Neutrophil (primary cell): ENCODE results near the gene NCOA3.

Source experiments
- H3K27ac ChIP-seq: fragments of 200-600 bp; sonication (generic); 2 replicates; pipeline ENCODE4 v1.5.1; 2016; ENCODE audit warnings: mild to moderate bottlenecking, moderate library complexity
- H3K27me3 ChIP-seq: fragments of 200-600 bp; sonication (generic); 2 replicates; pipeline ENCODE4 v1.6.0; 2016; ENCODE audit warnings: mild to moderate bottlenecking
- H3K36me3 ChIP-seq: fragments of 200-600 bp; sonication (generic); 2 replicates; pipeline ENCODE4 v1.5.1; 2017
- H3K4me1 ChIP-seq, 2 experiments: fragments of 200-600 bp in 1 of 2; sonication (generic) in 1 of 2; 1 replicate in 1 of 2; 2 replicates in 1 of 2; pipeline versions ENCODE4 v1.5.1 to v1.6.1; 2013 to 2016; ENCODE audit warnings: low read depth in 1 of 2, low read length in 1 of 2, mild to moderate bottlenecking in 1 of 2, moderate library complexity in 1 of 2; ENCODE audit not compliant: control insufficient read depth in 1 of 2, insufficient read depth in 1 of 2
- H3K4me3 ChIP-seq, 2 experiments: fragments of 200-600 bp in 1 of 2; sonication (generic) in 1 of 2; 1 replicate in 1 of 2; 2 replicates in 1 of 2; pipeline ENCODE4 v1.5.1; 2013 to 2016; ENCODE audit warnings: low read depth in 1 of 2, low read length in 1 of 2, mild to moderate bottlenecking in 1 of 2, moderate library complexity in 1 of 2
- H3K9me3 ChIP-seq: fragments of 200-600 bp; sonication (generic); 2 replicates; pipeline ENCODE4 v1.5.1; 2016
- CTCF ChIP-seq: fragments of 200-600 bp; sonication (generic); IDR thresholded peaks from 2 replicates; pipeline ENCODE4 v1.5.1; 2016; ENCODE audit warnings: antibody characterized with exemption

The NCOA3 gene

DNA sequence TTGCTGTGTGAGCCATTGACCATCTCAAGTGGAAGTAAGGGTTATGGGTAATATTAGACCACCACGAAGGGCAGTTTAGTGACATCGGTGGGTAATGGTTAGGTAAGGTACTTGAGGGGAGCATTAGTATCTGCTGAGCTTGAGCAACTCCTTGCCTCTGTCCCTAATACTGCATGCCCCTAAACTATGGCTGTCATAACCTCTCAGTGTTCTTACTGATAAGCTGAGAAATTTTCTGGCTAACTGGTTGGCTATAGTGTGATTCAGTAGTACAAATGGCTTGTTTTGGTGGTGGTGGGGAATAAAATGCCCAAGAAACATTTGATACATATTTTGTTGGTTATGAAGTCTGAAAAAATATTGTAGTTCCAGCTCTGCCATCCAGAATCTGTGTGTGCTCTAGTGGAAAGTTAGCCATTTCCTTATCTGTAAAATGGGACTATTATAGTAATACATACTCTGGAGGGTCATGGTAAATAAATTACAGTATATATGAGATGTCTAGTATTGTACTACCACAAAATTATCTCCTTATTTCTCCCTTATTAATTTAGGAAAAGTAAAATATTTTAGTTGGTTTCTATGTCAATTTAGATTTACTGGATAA lies 113.1 kb downstream of the NCOA3 start:
- Histone ChIP-seq H3K9me3 (no peaks in the 10 kb centered on the region), H3K27me3 (no peaks in the 10 kb centered on the region), H3K4me1 (no peaks in the 10 kb centered on the region), H3K4me3 (no peak overlapping the region), H3K36me3 (no peaks in the 10 kb centered on the region), H3K27ac (no peak overlapping the region)
- no peak for TF ChIP-seq CTCF

- Histone ChIP-seq H3K27ac (no peak overlapping the region), H3K36me3 (peaks cover 15% of the 10 kb centered on the region), H3K4me1 (no peaks in the 10 kb centered on the region), H3K9me3 (no peaks in the 10 kb centered on the region), H3K4me3 (no peak overlapping the region), H3K27me3 (no peaks in the 10 kb centered on the region)
- TF ChIP-seq CTCF = no peak
Measured at GRCh38 chr20:47618479-47618878, 116.8 kb downstream of the NCOA3 start.

GRCh38 chr20:47620808-47621805 lies 119.4 kb downstream of the NCOA3 start:
- no peaks in the 10 kb centered on the region for H3K4me1 ChIP-seq
- TF ChIP-seq CTCF = no peak
- no peak overlapping the region for H3K27ac ChIP-seq
- H3K4me3 ChIP-seq = no peak overlapping the region
- H3K27me3 ChIP-seq = no peaks in the 10 kb centered on the region
- no peaks in the 10 kb centered on the region for H3K9me3 ChIP-seq
- peaks cover 36% of the 10 kb centered on the region for H3K36me3 ChIP-seq

DNA sequence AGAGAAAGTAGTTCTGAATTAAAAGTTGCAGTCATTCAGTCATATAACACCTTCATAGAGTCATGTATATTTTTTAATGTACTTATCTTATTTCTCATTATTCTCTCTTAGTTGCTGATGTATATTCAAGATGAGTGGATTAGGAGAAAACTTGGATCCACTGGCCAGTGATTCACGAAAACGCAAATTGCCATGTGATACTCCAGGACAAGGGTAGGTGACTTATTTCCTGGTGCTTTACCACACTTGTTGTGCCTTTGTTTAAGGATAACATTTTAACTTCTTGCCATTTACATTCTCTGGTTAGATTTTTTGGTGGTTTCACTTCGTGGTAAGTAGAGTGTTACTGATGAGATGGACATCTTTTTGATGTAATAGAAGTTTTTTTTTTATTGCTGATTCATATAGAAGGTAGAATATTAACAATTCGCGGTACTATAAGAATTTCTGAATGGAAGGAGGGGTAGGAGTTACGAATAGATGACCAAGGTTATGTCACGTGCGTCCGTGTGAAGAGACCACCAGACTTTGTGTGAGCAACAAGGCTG lies 120.5 kb downstream of the NCOA3 start:
- Histone ChIP-seq H3K27me3 (no peaks in the 10 kb centered on the region), H3K9me3 (no peaks in the 10 kb centered on the region), H3K36me3 (peaks cover 45% of the 10 kb centered on the region), H3K4me3 (no peak overlapping the region), H3K27ac (no peak overlapping the region), H3K4me1 (no peaks in the 10 kb centered on the region)
- TF ChIP-seq CTCF = no peak

DNA sequence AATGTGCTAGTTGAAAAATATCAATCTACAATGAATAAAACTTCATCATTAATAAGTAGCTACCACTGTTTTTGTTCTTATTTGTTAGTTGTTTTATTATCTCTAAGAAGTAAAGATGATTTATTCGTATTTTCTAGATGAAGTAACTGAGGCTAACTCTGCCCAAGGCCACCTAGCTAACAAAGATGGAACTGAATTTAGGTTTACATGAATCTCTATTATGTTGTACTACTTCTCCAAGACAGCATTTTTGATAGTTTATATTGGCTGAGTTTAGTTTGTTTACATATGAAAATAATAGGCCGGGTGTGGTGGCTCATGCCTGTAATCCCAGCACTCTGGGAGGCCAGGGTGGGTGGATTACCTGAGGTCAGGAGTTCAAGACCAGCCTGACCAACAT lies 121.5 kb downstream of the NCOA3 start:
- Histone ChIP-seq H3K27ac (no peak overlapping the region), H3K27me3 (no peaks in the 10 kb centered on the region), H3K36me3 (peaks cover 53% of the 10 kb centered on the region), H3K9me3 (no peaks in the 10 kb centered on the region), H3K4me1 (no peaks in the 10 kb centered on the region), H3K4me3 (no peak overlapping the region)
- no peak for TF ChIP-seq CTCF
